ENCODE measurements around the gene AGPAT1. TPM values are rescaled to one million over a fixed set of nuclear protein-coding genes. Genes with fewer than 3 reads are reported as not detected.

The AGPAT1 gene, protein sequence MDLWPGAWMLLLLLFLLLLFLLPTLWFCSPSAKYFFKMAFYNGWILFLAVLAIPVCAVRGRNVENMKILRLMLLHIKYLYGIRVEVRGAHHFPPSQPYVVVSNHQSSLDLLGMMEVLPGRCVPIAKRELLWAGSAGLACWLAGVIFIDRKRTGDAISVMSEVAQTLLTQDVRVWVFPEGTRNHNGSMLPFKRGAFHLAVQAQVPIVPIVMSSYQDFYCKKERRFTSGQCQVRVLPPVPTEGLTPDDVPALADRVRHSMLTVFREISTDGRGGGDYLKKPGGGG
- 10 to 100 TPM; 43.0 to 53.1 TPM for total RNA-seq

DNA sequence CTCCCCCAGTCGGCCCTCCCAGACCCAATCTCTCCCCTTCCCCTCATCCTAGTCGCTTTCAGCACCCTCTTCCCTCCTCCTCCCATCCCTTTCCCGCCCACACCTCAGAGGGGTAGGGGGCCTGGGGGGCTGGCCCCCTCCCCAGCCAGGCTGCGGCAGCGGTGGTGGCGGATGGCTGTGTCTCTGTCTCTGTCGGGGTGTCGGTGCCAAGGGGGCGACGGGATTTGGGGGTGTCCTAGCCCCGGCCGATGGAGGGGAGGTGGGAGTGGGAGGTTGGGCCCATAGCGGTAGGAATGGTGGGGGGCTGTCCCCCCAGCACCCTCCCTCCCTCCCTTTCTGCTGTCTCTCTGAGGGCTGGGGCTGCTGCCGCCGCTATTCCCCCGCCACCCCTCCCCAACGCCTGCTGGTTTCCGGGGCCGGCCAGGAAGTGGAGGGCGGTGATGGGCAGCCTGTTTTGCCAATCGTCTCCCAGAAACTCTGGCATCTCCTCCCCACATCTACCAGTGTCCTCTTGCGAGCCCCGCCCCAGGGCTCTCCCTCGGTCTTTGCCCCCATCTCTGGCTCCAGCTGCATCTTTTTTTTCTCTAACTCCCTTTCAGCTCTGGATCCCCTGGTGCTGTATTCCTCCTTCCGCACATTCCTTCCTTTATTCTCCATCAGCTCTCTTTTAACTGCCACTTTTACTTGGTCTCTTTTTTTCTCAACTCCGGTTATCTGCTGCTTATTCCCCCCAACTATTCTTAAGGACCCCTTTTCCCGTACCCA is at the start of gene AGPAT1:
Gene AGPAT1 (minus strand): TSS at position 374 of the 765 bp plus-strand sequence. CDS start 4,588 bp downstream, outside the sequence.
- peak within 1 kb of the TSS; percentile 94 to 96 for H3K27ac ChIP-seq
- peaks cover 5% of the 10 kb centered on the region for H3K36me3 ChIP-seq
- TF ChIP-seq, protein P1, sequence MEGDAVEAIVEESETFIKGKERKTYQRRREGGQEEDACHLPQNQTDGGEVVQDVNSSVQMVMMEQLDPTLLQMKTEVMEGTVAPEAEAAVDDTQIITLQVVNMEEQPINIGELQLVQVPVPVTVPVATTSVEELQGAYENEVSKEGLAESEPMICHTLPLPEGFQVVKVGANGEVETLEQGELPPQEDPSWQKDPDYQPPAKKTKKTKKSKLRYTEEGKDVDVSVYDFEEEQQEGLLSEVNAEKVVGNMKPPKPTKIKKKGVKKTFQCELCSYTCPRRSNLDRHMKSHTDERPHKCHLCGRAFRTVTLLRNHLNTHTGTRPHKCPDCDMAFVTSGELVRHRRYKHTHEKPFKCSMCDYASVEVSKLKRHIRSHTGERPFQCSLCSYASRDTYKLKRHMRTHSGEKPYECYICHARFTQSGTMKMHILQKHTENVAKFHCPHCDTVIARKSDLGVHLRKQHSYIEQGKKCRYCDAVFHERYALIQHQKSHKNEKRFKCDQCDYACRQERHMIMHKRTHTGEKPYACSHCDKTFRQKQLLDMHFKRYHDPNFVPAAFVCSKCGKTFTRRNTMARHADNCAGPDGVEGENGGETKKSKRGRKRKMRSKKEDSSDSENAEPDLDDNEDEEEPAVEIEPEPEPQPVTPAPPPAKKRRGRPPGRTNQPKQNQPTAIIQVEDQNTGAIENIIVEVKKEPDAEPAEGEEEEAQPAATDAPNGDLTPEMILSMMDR (IDR thresholded peaks at IDR 0.05), result no peak
- H3K9me3 ChIP-seq, result no peaks in the 10 kb centered on the region
- DNase-seq (ENCODE audit: low spot score), result peak; percentile 83
- peaks cover 22 to 40% of the 10 kb centered on the region in 2 donors for H3K4me1 ChIP-seq (ENCODE audit: control insufficient read depth in 1 of 2, low read depth in 2 of 2)
- H3K4me3 ChIP-seq, result peak within 1 kb of the TSS; percentile 98
- H3K27me3 ChIP-seq (replicated peaks; ENCODE audit: insufficient read depth), result no peaks in the 10 kb centered on the region
- ATAC-seq (ENCODE audit: insufficient number of reproducible peaks, low FRiP score, low read depth), result peak; percentile 47

DNA sequence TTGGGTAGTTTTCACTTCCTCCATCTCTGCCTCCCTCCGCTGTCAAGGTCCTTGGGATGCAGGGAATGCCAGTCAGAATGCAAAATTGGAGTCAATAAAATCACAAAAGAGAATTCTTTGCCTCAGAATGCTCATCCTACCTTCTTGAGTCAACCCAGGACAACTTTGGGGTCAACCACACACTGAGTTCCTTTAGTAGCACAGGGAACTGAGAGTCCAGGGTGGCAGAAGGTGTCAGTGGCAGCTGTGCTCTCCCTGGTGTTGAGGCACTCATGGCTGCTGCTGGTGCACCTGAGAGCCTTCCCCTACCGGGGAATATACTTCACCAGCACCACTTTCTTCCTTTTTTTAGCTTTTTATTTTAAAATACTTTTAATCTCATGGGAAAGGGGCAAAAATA is 48.8 kb upstream of the AGPAT1 start:
- no peaks in the 10 kb centered on the region for H3K9me3 ChIP-seq
- H3K4me3 ChIP-seq, result no peak overlapping the region
- H3K4me1 ChIP-seq (ENCODE audit: control insufficient read depth in 1 of 2, low read depth in 2 of 2), result no peaks in the 10 kb centered on the region
- ATAC-seq (ENCODE audit: insufficient number of reproducible peaks, low FRiP score, low read depth) (no peak), DNase-seq (ENCODE audit: low spot score) (no peak)
- TF ChIP-seq, protein P1 (IDR thresholded peaks at IDR 0.05), result no peak
- no peak overlapping the region for H3K27ac ChIP-seq
- H3K27me3 ChIP-seq (replicated peaks; ENCODE audit: insufficient read depth), result no peaks in the 10 kb centered on the region
- H3K36me3 ChIP-seq, result no peaks in the 10 kb centered on the region

DNA sequence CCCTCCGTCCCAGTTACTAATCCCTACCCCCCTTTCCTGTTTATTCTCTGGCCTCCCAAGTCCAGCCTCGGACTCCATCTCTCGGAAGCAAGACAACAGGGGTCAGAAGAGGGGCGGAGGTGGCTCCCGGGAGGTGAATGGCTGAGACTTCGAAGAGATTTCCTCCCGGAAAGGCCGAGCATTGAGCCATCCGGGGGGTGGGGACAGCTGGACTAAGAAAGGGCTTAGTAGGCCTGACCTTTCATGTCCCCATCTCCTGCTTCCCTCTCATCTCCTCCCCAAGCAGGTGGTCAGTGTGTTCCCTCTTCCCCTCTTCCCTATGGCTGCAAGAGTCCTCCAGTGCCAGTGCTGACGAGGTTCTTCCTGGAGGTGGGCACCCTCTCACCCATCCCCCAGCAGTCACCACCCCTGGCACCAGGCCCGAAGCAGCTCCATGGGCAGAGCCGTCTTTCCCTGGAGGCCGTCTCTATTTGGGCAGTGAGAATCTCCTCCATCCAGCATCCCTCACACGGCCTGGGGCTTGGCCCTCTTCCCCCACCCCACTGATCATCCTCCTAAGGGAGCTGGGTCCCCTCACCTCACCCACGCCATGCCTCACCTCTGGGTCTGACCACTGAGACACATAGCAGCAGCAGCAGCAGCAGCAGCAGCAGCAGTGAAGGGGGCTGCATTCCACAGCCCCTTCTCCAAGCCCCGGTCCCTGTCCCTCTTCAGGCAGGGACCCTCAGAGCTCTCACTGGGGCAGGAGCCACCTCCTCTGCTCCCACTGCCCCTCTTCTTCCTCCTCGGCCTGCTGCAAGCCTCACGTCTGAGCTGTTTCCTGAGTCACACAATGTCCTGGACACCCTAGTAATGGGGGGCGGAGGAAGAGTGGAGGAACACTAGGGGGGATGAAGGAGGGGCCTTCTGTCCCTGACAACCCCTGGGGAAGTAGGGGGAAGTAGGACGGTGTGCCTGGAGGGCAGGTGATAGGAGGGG is 47.7 kb upstream of the AGPAT1 start, which contains the start of gene NOTCH4:
Gene NOTCH4 (minus strand): TSS at position 810 of the 978 bp plus-strand sequence. CDS start 139 bp downstream, at position 671.
- Histone ChIP-seq H3K4me3 (no peak within 1 kb of the TSS), H3K27ac (no peak within 1 kb of the TSS), H3K4me1 (ENCODE audit: control insufficient read depth in 1 of 2, low read depth in 2 of 2) (no peaks in the 10 kb centered on the region), H3K27me3 (replicated peaks; ENCODE audit: insufficient read depth) (no peaks in the 10 kb centered on the region), H3K36me3 (no peaks in the 10 kb centered on the region), H3K9me3 (no peaks in the 10 kb centered on the region)
- DNase-seq (ENCODE audit: low spot score) (no peak), ATAC-seq (ENCODE audit: insufficient number of reproducible peaks, low FRiP score, low read depth) (no peak)
- TF ChIP-seq, protein P1 (IDR thresholded peaks at IDR 0.05), result no peak

DNA sequence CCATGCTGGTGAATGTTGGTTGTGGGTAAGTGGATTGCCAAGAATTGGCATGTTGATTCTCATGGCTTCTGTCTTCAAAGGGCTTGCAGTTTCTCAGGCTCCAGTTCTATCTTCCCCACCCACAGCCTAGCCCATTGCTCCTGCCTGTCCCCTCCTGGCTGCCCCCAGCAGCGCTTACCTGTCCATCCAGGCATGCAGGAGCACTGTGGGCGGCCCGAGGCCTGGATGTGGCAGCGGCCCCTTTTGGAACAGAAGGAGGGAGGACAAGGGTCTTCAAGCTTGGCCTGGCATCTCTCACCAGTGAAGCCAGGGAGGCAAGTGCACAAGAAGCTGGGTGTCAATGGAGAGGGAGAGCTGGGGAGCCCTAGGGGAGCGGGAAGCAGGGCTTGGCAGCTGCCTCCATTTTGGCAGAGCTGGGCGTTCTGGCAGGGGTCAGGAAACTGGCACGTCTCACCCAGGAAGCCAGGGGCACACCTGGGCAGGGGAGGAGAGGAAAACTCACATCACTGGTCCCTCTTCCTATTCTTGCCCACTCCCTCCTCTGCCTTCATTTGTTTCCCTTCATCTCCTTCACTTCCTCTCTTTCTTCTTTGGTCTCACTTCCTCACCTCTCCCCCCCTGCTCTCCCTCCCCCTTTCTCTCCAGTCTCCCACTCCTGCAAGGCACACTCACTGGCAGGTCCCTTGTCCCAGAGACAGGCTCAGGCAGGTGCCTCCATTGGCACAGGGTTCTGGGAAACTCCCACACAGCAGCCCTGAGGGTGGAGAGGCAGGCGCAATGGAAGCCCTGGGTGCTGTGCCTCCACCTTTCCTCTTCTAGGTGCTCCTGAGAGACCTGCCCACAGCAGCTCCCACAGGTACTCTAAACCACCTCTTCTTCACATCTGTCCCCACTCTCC is 46.7 kb upstream of the AGPAT1 start:
- no peaks in the 10 kb centered on the region for H3K4me1 ChIP-seq (ENCODE audit: control insufficient read depth in 1 of 2, low read depth in 2 of 2)
- ATAC-seq (ENCODE audit: insufficient number of reproducible peaks, low FRiP score, low read depth), result no peak
- H3K27ac ChIP-seq, result no peak overlapping the region
- no peaks in the 10 kb centered on the region for H3K9me3 ChIP-seq
- TF ChIP-seq, protein P1 (IDR thresholded peaks at IDR 0.05), result no peak
- no peak overlapping the region for H3K4me3 ChIP-seq
- DNase-seq (ENCODE audit: low spot score), result no peak
- no peaks in the 10 kb centered on the region for H3K36me3 ChIP-seq
- no peaks in the 10 kb centered on the region for H3K27me3 ChIP-seq (replicated peaks; ENCODE audit: insufficient read depth)

All from thoracic aorta (tissue), 2 donors.